LNCaP clone FGC (cell line): ENCODE data around the gene OPA1.

Source experiments
- DNase-seq: peaks from one replicate; pipeline ENCODE4 v3.0.0-alpha.2; 2011; ENCODE audit warnings: low read depth
- H3K4me3 ChIP-seq: 2 replicates; pipeline ENCODE4 v1.5.1; 2011; ENCODE audit warnings: mild to moderate bottlenecking, low read depth, low read length, control low read depth
- CTCF ChIP-seq: IDR thresholded peaks from 2 replicates; pipeline ENCODE4 v1.5.1; 2012; ENCODE audit warnings: mild to moderate bottlenecking; ENCODE audit not compliant: control insufficient read depth, insufficient read depth; ENCODE audit errors: extremely low read depth

OPA1 gene

GRCh38 chr3:193621127-193621526, 28.1 kb downstream of the OPA1 start:
- DNase-seq, result no peak
- H3K4me3 ChIP-seq, result no peak overlapping the region
- no peak for TF ChIP-seq CTCF

GRCh38 chr3:193630005-193630404, 37.0 kb downstream of the OPA1 start:
- no peak for TF ChIP-seq CTCF
- no peak overlapping the region for H3K4me3 ChIP-seq
- DNase-seq, result no peak

GRCh38 chr3:193637831-193638230, 44.8 kb downstream of the OPA1 start:
- no peak for TF ChIP-seq CTCF
- DNase-seq, result no peak
- no peak overlapping the region for H3K4me3 ChIP-seq

GRCh38 chr3:193638833-193639232, 45.8 kb downstream of the OPA1 start:
- H3K4me3 ChIP-seq, result no peak overlapping the region
- TF ChIP-seq CTCF, result no peak
- no peak for DNase-seq

GRCh38 chr3:193640165-193640715, 47.2 kb downstream of the OPA1 start:
- TF ChIP-seq CTCF, result no peak
- no peak for DNase-seq
- H3K4me3 ChIP-seq, result no peak overlapping the region

- no peak overlapping the region for H3K4me3 ChIP-seq
- DNase-seq, result no peak
- TF ChIP-seq CTCF, result no peak
Measured at GRCh38 chr3:193640728-193641439, 47.9 kb downstream of the OPA1 start.

- TF ChIP-seq CTCF, result no peak
- DNase-seq, result no peak
Measured at GRCh38 chr3:193641440-193641775, 48.4 kb downstream of the OPA1 start.

More at GRCh38 chr3:193641440-193641775, 48.4 kb downstream of the OPA1 start:
- no peak overlapping the region for H3K4me3 ChIP-seq
